ENCODE results near the gene AURKAIP1. TPM values are rescaled to one million over a fixed set of nuclear protein-coding genes. Genes with fewer than 3 reads are reported as not detected.

The AURKAIP1 gene
- total RNA-seq, 1 experiment from 2014 or later, result 196 TPM

DNA sequence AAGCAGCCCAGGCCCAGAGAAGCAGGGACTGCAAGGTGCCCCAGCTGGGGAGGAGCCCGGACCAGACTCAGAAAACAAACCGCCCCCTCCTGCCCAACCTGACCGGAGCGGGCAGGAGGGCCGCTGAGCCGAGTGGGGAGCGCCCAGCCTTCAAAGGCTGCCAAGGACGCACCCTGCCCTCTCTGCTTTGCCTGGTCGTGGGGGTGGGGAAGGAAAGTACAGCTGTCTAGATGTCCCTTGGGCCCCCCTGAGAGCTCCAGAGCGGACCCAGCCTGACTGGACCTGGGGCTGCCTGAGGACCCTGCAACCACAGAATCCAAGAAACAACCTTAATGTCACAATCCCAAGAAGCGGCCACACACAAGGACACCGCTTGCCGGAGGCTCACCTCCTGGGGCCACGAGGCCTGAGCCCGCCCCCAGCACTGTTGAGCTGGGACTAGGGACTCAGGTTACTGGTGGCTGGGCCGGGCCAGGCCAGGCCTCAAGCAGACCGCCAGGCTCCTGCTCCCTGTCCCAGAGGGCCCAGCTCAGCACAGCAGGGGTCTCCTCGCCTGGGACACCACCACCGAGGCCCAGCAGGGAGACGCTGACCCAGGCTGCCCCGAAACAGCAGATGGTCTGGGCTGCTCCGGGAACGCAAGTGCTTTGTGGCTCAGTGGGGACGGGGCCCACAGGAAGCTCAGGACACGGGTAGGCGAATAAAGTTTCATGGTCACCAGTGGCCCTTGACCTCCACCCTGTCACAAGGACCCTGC is 27.2 kb downstream of the AURKAIP1 start:
- Histone ChIP-seq H3K4me1 (ENCODE audit: insufficient read depth, low read length) (no peaks in the 10 kb centered on the region; the same call in 1 of the 2 replicates), H3K23ac (ENCODE audit: insufficient read length, low read depth, low read length) (no peak overlapping the region), H3K14ac (ENCODE audit: insufficient read depth, low read length) (no peak overlapping the region; the same call in 1 of the 2 replicates), H4K20me1 (ENCODE audit: control insufficient read depth, insufficient read depth, insufficient read length) (peaks cover 3% of the 10 kb centered on the region), H2AK5ac (ENCODE audit: insufficient read length, low read length) (no peak overlapping the region), H2BK120ac (ENCODE audit: low read depth, low read length, poor library complexity, severe bottlenecking) (no peak overlapping the region), H4K8ac (replicated peaks; ENCODE audit: insufficient read length, low read depth, low read length) (no peak overlapping the region), H3K56ac (ENCODE audit: insufficient read length, low read depth, low read length) (no peak overlapping the region), H2BK5ac (ENCODE audit: insufficient read length, low read length) (no peak overlapping the region), H3K18ac (ENCODE audit: insufficient read length, low read depth, low read length) (no peak overlapping the region), H3K9me3 (ENCODE audit: control insufficient read depth, low read depth, low read length) (no peaks in the 10 kb centered on the region), H4K5ac (ENCODE audit: insufficient read length, low read depth, low read length) (no peak overlapping the region), H3T11ph (ENCODE audit: low read length) (no peak overlapping the region), H3K9ac (ENCODE audit: extremely low read depth, insufficient read length, low read length) (no peak overlapping the region), H3K27ac (ENCODE audit: insufficient read length, low read depth, low read length) (no peak overlapping the region), H2BK20ac (ENCODE audit: low read depth, low read length, poor library complexity, severe bottlenecking) (no peak overlapping the region), H3K79me1 (ENCODE audit: insufficient read depth, low read depth, low read length, poor library complexity, severe bottlenecking) (peaks cover 13% of the 10 kb centered on the region), H3K27me3 (ENCODE audit: insufficient read depth, low read length) (no peaks in the 10 kb centered on the region), H3K4ac (ENCODE audit: low read depth, low read length) (no peak overlapping the region), H4K91ac (ENCODE audit: insufficient read length, low read depth, low read length) (no peak overlapping the region), H2BK12ac (ENCODE audit: insufficient read length, low read depth, low read length) (no peak overlapping the region), H3K79me2 (ENCODE audit: insufficient read depth, low read length) (peaks cover 3% of the 10 kb centered on the region; the same call in 1 of the 2 replicates), H2AFZ (ENCODE audit: low read length) (no peak overlapping the region), H3K23me2 (ENCODE audit: insufficient read length, low read depth, low read length, poor library complexity, severe bottlenecking) (peaks cover 9% of the 10 kb centered on the region), H3K4me2 (ENCODE audit: insufficient read depth, insufficient read length, low read length) (peak overlapping the region; percentile 90), H2BK15ac (ENCODE audit: low read depth, low read length) (no peak overlapping the region)
- Mint-ChIP-seq H3K9me3 (no peaks in the 10 kb centered on the region), H3K4me1 (peaks cover 15 to 28% of the 10 kb centered on the region in 2 experiments), H3K27ac (peak overlapping the region in 1 of 3 experiments; percentile 83; a peak in 2 of 7 replicates), H3K4me3 (peak overlapping the region; percentile 72 to 84), H3K27me3 (ENCODE audit: low read depth) (peaks cover 8% of the 10 kb centered on the region), H3K36me3 (ENCODE audit: insufficient read depth in 1 of 3, low read depth in 3 of 3) (peaks cover under 1 to 9% (median 3%) of the 10 kb centered on the region in 3 experiments; a peak in 3 of 7 replicates)
- WGBS (ENCODE audit: extremely low coverage, insufficient read length, low lambda C conversion rate), result no CpG with 5 or more reads among the region's 26 CpGs
- peak; percentile 70 for DNase-seq
- TF ChIP-seq, protein P1, sequence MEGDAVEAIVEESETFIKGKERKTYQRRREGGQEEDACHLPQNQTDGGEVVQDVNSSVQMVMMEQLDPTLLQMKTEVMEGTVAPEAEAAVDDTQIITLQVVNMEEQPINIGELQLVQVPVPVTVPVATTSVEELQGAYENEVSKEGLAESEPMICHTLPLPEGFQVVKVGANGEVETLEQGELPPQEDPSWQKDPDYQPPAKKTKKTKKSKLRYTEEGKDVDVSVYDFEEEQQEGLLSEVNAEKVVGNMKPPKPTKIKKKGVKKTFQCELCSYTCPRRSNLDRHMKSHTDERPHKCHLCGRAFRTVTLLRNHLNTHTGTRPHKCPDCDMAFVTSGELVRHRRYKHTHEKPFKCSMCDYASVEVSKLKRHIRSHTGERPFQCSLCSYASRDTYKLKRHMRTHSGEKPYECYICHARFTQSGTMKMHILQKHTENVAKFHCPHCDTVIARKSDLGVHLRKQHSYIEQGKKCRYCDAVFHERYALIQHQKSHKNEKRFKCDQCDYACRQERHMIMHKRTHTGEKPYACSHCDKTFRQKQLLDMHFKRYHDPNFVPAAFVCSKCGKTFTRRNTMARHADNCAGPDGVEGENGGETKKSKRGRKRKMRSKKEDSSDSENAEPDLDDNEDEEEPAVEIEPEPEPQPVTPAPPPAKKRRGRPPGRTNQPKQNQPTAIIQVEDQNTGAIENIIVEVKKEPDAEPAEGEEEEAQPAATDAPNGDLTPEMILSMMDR (conservative IDR thresholded peaks at IDR 0.05), result no peak

Measured in H9 (cell line).